OCI-LY7 (cell line): ENCODE measurements around the gene AKT3. TPM values are rescaled to one million over a fixed set of nuclear protein-coding genes. Genes with fewer than 3 reads are reported as not detected.

Experiments used
- BruUV-seq: library from RNA; stranded (reverse); fragments of 400-500 nt; replicated peaks from 2 replicates; lab custom pipeline; 2021; lab: Mats Ljungman, UMichigan
- CTCF ChIA-PET: fragments of 300-600 bp; sonication (Branson Sonifier 250); formaldehyde crosslinking; loops from one replicate; lab custom pipeline; 2022; ENCODE audit warnings: antibody characterized with exemption; ENCODE audit not compliant: unreplicated experiment; lab: Charles Lee
- POLR2A ChIA-PET: fragments of 300-600 bp; sonication (Branson Sonifier 250); formaldehyde crosslinking; loops from one replicate; lab custom pipeline; 2022; ENCODE audit warnings: antibody characterized with exemption; lab: Charles Lee
- DNase-seq: peaks from one replicate; pipeline ENCODE4 v3.0.0-alpha.2; 2015; ENCODE audit warnings: low spot score
- H2AFZ ChIP-seq: fragments of 200-600 bp; sonication (generic), shearing (Covaris generic); 2 replicates; pipeline ENCODE4 v1.6.1; 2014; ENCODE audit warnings: mild to moderate bottlenecking, antibody characterized with exemption, low read length, moderate library complexity
- H3K27ac ChIP-seq: fragments of 200-600 bp; sonication (generic); 2 replicates; pipeline ENCODE4 v1.5.1; 2014; ENCODE audit warnings: mixed run types, low read depth, mild to moderate bottlenecking, moderate library complexity, low read length, inconsistent platforms; ENCODE audit not compliant: poor library complexity, severe bottlenecking
- H3K36me3 ChIP-seq: fragments of 200-600 bp; sonication (generic); 2 replicates; pipeline ENCODE4 v1.6.1; 2014; ENCODE audit warnings: mild to moderate bottlenecking, antibody characterized with exemption, low read length, moderate library complexity, mixed read lengths; ENCODE audit not compliant: insufficient read depth
- H3K4me1 ChIP-seq: fragments of 200-600 bp; sonication (generic); 2 replicates; pipeline ENCODE4 v1.5.1; 2014; ENCODE audit warnings: mild to moderate bottlenecking, low read length; ENCODE audit not compliant: insufficient read depth, poor library complexity, severe bottlenecking
- H3K4me2 ChIP-seq: fragments of 200-600 bp; sonication (generic); 2 replicates; pipeline ENCODE4 v1.6.1; 2014; ENCODE audit warnings: mild to moderate bottlenecking, low read length
- H3K4me3 ChIP-seq: fragments of 200-600 bp; sonication (generic); 2 replicates; pipeline ENCODE4 v1.5.1; 2014; ENCODE audit warnings: mild to moderate bottlenecking, low read depth, low read length; ENCODE audit not compliant: poor library complexity, severe bottlenecking
- H3K79me2 ChIP-seq: fragments of 200-600 bp; sonication (generic); 2 replicates; pipeline ENCODE4 v1.6.1; 2016; ENCODE audit warnings: low read depth, mild to moderate bottlenecking, low read length, moderate library complexity, mixed read lengths; ENCODE audit not compliant: insufficient read depth
- H3K9me2 ChIP-seq: fragments of 200-600 bp; sonication (generic); 2 replicates; pipeline ENCODE4 v1.6.1; 2016; ENCODE audit warnings: mild to moderate bottlenecking, low read length, mixed read lengths; ENCODE audit not compliant: insufficient read depth
- H3K9me3 ChIP-seq: fragments of 200-600 bp; sonication (generic); 2 replicates; pipeline ENCODE4 v1.6.1; 2014; ENCODE audit warnings: mild to moderate bottlenecking, mixed run types, low read length, mixed read lengths
- H4K20me1 ChIP-seq: fragments of 200-600 bp; sonication (generic); 2 replicates; pipeline ENCODE4 v1.6.1; 2014; ENCODE audit warnings: mild to moderate bottlenecking, antibody characterized with exemption, low read length, moderate library complexity, mixed read lengths; ENCODE audit not compliant: insufficient read depth
- CTCF ChIP-seq: fragments of 200-600 bp; sonication (generic); conservative IDR thresholded peaks from 2 replicates; pipeline ENCODE4 v1.5.1; 2014; ENCODE audit warnings: mild to moderate bottlenecking, antibody characterized with exemption, low read length, moderate library complexity, mixed read lengths
- EZH2phosphoT487 ChIP-seq: fragments of 200-600 bp; sonication (generic); IDR thresholded peaks from 2 replicates; pipeline ENCODE4 v1.6.1; 2018; ENCODE audit warnings: low read depth, borderline replicate concordance, mild to moderate bottlenecking, mixed run types, antibody characterized with exemption, low read length, moderate library complexity, mixed read lengths
- intact Hi-C: fragments of 100-400 bp; cut with micrococcal nuclease; formaldehyde crosslinking; loops from one replicate; pipeline ENCODE4 v1.10.0; 2022; ENCODE audit not compliant: unreplicated experiment
- total RNA-seq, 2 experiments: library from RNA; depleted of rRNA in 1 of 2; stranded (reverse); fragments of >200 nt in 1 of 2; shearing (Covaris generic) in 1 of 2; gene quantifications; 2 replicates each; pipeline ENCODE4 v1.2.3, GENCODE V29; 2014 to 2022

Gene AKT3
- total RNA-seq, 2 experiments from 2014 or later, result 0.29 TPM; not detected in 1

GRCh38 chr1:243547891-243548290 lies 302.2 kb downstream of the AKT3 start:
- H3K4me2 ChIP-seq, result no peak overlapping the region
- DNase-seq, result no peak
- H3K27ac ChIP-seq, result no peak overlapping the region
- intact Hi-C loops, result no loop called here
- TF ChIP-seq CTCF (no peak), EZH2phosphoT487 (no peak)
- H3K79me2 ChIP-seq, result no peaks in the 10 kb centered on the region
- ChIA-PET POLR2A (interaction anchor here (1.6 kb wide), 1 partner anchor 13 kb away, joined by 4 read pairs; no protein-coding TSS in a partner anchor), CTCF (no interaction called here)
- BruUV-seq, result no TSS peak
- no peaks in the 10 kb centered on the region for H4K20me1 ChIP-seq
- no peaks in the 10 kb centered on the region for H3K9me3 ChIP-seq
- no peak overlapping the region for H2AFZ ChIP-seq
- no peaks in the 10 kb centered on the region for H3K9me2 ChIP-seq
- H3K4me3 ChIP-seq, result no peak overlapping the region
- H3K36me3 ChIP-seq, result no peaks in the 10 kb centered on the region
- H3K4me1 ChIP-seq, result no peaks in the 10 kb centered on the region

DNA sequence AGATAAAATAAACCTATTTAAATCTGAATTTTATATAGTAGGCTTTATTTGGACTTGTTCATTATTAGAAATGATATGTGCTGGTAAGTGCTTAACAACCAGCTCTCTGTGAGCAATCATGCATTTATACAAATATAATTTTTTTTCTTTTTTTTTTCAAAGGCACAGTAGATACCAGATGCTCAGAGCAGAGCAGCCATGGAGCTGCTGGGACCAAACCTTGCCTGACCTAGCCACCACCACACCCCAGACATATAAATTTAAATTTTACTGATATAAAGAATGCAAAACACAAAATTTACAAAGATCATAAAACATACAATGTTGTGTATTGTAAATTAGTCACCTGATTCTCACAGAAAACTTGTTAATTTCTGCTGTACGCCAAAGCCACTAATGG lies 303.6 kb downstream of the AKT3 start:
- no peaks in the 10 kb centered on the region for H3K9me3 ChIP-seq
- no peak overlapping the region for H3K27ac ChIP-seq
- no peaks in the 10 kb centered on the region for H3K79me2 ChIP-seq
- intact Hi-C loops, result no loop called here
- H3K36me3 ChIP-seq, result no peaks in the 10 kb centered on the region
- H2AFZ ChIP-seq, result no peak overlapping the region
- TF ChIP-seq EZH2phosphoT487 (no peak), CTCF (no peak)
- BruUV-seq, result no TSS peak
- no peaks in the 10 kb centered on the region for H3K4me1 ChIP-seq
- ChIA-PET CTCF (no interaction called here), POLR2A (interaction anchor here (1.6 kb wide), 1 partner anchor 12 kb away, joined by 4 read pairs; no protein-coding TSS in a partner anchor)
- no peak overlapping the region for H3K4me2 ChIP-seq
- no peaks in the 10 kb centered on the region for H4K20me1 ChIP-seq
- H3K9me2 ChIP-seq, result no peaks in the 10 kb centered on the region
- no peak overlapping the region for H3K4me3 ChIP-seq
- DNase-seq, result no peak

GRCh38 chr1:243543501-243543900 lies 306.5 kb downstream of the AKT3 start:
- H3K9me2 ChIP-seq, result no peaks in the 10 kb centered on the region
- H2AFZ ChIP-seq, result no peak overlapping the region
- H4K20me1 ChIP-seq, result no peaks in the 10 kb centered on the region
- no peaks in the 10 kb centered on the region for H3K79me2 ChIP-seq
- no peaks in the 10 kb centered on the region for H3K36me3 ChIP-seq
- no peaks in the 10 kb centered on the region for H3K4me1 ChIP-seq
- H3K4me2 ChIP-seq, result no peak overlapping the region
- H3K27ac ChIP-seq, result no peak overlapping the region
- no peak for DNase-seq
- H3K9me3 ChIP-seq, result no peaks in the 10 kb centered on the region
- no TSS peak for BruUV-seq
- TF ChIP-seq EZH2phosphoT487 (no peak), CTCF (no peak)
- no peak overlapping the region for H3K4me3 ChIP-seq
- intact Hi-C loops, result no loop called here
- POLR2A ChIA-PET, result no interaction called here
- CTCF ChIA-PET, result no interaction called here
